GM19467 (cell line): ENCODE results near the gene CYP27B1.
A peak's percentile ranks its signal among the peaks of the same experiment; 100 is the strongest.
"Not testable (repeated sequence)": the region's sequence is repeated elsewhere in the genome, so short reads cannot be mapped to it uniquely, and the experiment has no call there.

ENCODE experiments used
- ATAC-seq: cut with Tn5 transposase; IDR thresholded peaks from one replicate; pipeline ENCODE4 v1.9.1; 2021; ENCODE audit warnings: mild to moderate bottlenecking, moderate library complexity; ENCODE audit not compliant: unreplicated experiment

CYP27B1 gene

DNA sequence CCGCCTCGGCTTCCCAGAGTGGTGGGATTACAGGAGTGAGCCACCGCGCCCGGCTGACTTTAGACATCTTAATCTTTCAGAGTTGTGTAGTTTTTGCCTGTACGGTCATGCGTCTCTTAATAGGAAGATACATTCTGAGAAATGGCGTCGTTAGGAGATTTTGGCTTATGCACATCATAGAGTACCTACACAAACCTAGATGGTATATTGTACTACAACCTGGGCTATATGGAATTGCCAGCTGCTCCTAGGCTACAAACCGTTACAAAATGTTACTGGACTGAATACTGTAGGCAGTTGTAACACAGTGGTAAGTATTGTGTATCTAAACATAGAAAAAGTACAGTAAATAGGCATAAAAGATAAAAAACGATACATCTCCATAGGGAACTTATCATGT lies 17.0 kb upstream of the CYP27B1 start:
- no peak for ATAC-seq

DNA sequence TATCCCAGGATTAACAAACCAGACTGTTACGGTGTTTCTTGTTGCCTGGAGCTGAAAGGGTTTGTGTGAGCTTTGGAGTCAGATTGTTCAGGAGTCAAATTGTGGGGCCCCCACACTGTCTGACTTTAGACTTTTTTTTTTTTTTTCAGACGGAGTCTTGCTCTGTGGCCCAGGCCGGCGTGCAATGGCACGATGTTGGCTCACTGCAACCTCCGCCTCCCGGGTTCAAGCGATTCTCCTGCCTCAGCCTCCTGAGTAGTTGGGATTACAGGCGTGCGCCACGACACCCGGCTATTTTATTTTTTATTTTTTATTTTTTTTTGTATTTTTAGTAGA lies 16.6 kb upstream of the CYP27B1 start:
- no peak for ATAC-seq

DNA sequence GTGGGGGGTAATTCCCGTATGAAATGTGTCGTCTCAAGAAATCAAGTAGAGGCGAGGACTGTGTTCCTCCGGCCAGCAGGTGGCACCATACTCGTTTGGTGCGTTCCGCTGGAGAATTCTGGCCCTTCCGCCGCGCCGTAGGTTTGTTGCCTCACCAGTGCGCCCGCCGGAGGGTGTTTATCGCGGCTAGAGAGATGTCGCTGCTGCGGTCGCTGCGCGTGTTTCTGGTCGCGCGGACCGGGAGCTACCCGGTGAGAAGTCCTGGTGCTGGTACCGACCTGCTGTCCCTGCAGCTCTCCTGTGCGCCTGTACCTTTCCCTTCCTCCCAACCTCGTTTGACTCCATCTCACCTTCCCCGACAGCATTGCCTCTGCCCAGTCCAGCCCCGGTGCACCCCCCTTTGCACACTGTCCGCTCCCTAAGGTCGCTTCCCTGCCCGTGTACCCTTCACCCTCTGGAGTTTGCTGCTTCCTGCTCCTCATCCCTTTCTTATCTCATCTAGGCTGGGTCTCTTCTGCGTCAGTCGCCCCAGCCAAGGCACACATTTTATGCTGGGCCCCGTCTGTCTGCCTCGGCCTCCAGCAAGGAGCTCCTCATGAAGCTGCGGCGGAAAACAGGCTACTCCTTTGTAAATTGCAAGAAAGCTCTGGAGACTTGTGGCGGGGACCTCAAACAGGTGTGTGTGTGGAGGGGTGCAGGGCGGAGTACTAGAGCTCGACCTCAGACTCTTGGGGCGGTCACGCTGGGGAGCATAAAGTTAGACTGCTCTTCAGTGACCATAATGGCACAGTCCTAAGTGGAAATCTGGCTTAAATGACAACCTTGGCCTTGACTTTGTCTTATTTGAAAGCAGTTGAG lies 16.0 kb upstream of the CYP27B1 start, which contains the start of gene TSFM:
Gene TSFM (plus strand): TSS at position 180 of the 858 bp plus-strand sequence. CDS start 15 bp downstream, at position 195.
- ATAC-seq, result peak; percentile 74

DNA sequence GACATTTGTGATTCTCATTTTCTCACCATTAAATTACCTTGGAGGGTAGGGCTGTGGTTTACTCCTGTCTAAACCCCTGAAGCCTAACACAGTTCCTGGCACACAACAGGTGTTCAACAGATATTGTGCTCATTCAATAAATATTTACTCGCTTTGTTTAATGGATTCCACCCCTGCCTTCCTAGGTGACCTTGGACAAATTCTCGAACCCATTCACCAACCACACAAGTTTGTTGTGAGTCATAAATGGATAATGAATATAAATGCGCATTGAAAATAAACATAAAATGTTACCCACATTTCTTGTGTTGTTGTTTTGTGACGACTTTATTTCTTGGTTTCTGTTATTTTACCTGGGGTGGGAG lies 15.3 kb upstream of the CYP27B1 start:
- ATAC-seq, result no peak

DNA sequence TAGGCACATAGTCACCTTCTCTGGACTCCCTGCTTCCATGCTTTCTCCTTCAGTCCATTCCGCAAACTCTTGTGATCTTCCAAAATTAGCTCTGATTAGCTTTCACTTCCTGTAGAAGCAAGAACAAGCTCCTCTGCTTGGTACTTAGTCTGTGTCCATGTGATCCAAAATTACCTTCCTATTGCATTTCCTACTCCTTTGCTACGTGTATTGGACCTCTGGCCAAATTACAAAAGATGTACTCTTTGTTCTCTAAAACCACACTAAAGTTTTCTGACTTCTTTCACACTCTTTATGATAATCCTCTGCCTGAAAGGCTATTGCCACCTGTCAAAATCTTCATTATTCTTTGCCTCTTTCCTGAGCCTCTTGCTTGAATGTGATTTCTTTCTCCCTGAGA lies 14.9 kb upstream of the CYP27B1 start:
- no peak for ATAC-seq

DNA sequence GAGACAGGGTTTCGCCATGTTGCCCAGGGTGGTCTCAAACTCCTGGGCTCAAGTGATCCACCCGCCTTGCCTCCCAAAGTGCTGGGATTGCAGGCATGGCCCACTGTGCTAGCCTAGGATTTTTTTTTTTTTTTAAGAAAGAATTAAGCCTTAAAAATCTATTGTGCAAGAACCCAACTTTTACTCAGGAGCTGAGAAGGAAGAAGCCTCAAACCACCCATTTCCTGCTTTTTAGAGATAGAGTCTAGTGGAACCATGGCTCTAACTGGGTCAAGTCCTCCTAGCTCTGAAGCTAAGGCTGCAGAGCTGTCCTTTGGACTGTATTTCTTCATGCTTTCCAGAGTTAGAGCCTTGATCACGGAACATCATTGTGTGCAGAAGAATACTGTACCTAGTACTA lies 14.4 kb upstream of the CYP27B1 start:
- ATAC-seq, result no peak

DNA sequence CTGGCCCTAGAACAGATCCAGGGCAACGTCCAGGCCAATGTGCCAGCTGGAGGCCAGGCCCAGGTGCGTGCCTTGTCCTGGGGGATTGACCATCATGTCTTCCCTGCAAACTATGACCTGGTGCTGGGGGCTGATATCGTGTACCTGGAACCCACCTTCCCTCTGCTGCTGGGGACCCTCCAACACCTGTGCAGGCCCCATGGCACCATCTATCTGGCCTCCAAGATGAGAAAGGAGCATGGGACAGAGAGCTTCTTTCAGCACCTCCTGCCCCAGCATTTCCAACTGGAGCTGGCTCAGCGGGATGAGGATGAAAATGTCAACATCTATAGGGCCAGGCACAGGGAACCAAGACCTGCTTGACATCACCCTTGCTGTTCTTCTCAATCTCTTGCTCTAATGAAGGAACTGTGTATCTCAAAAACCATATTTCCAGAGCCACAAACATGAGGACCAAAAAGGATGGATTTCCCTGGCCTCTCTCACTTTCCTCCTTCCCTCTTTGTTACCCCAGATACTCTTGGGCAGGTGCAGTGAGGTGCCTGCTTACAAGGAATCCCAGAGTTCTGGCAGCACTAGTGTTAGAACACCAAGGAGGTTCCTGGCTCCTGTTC lies 13.5 kb upstream of the CYP27B1 start:
- no peak for ATAC-seq

DNA sequence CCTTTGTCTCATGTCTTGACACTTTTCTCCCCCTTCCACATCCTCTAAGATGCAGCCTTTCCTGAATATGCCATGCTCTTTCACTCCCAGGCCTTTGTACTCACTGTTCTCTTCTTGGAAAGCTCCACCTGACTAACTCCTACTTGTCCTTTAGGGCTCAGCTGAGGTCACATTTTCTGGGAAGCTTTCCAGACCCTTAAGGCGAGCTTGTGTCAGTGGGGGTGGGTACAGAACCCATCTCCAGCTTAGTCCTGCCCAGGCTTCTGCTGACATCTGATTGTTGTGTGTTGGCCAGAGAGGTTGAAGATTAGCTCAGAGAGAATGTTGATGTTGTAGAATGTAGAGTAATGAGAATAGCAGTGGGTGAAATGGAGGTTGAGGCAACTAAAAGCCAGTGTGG lies 12.9 kb upstream of the CYP27B1 start:
- no peak for ATAC-seq

DNA sequence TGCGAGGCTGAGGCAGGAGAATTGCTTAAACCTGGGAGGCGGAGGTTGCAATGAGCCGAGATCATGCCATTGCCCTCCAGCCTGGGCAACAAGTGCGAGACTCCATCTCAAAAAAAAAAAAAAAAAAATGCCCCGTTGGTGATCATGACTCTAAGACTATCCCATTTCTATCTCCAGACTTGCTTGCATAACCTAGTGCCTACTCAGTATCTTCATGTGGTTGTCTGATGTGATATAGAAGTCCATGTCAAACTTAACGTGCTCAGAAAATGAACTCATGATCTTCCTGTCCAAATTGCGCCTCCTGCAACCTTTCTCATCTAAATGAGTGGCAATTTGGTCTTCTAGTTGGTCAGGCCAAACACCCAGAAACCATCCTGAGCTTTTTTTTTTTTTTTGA lies 11.0 kb upstream of the CYP27B1 start:
- no peak for ATAC-seq

DNA sequence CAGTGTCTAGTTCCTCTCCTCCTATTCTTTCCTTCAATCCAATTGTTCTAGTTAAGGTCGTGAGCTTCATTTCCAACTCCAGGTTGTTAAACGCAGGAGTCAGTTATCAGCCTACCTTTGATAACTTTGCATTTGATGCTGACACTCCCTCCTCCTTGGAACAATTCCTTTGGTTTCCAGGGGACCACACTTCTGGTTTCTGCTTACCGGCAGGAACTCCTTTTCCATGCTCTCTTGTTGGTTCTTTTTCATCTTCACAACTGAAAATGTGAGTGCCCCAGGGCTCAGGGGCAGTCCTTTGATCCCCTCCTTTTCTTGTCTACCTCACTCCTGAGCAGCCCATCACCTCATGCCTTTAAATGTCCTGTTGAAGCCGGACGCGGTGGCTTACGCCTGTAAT lies 10.5 kb upstream of the CYP27B1 start:
- no peak for ATAC-seq

DNA sequence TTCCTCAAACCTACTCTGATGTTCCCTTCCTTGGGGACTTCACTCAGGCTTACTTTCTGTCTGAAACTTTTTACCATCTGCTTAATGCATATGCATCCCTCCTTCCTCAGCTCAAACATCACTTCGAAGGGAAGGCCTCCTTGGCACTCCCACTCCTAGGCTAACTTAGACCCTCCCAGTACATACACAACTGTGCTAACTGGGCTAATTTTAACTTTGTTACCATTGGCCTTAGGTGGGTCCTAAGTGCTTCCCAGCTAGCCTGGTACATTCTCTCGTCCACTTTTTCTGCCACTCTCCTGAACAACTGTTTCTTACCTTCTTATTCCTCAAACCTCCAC lies 9.3 kb upstream of the CYP27B1 start:
- no peak for ATAC-seq

DNA sequence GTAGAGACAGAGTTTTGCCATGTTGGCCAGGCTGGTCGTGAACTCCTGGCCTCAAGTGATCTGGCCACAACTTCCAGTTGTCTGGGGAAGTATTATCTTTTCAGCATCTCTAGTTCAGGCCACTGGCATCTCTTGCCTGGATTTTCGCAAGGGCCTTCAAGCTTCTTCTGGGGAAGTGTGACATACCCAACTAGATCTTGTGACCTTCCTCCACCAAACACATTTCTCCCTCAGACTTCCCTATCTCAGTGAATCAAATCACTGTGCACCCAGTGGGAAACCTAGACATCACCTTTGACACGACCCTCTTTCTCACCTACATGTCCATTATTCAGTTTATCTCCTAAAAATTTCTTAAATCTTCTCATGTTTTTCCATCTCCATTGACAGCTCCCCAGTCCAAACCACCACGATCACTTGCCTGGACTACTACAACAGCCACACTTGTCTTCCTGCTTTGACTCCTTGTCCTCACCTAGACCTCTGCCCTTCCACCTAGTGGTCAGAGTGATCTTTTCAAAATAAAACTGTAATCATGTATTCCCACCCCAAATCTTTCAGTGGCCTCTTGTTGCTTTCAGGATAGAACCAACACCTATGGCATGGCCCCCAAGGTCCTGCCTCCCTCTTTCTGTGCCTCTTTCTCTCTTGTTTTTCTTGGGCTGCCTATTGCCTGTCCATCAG lies 8.8 kb upstream of the CYP27B1 start:
- ATAC-seq, result no peak

DNA sequence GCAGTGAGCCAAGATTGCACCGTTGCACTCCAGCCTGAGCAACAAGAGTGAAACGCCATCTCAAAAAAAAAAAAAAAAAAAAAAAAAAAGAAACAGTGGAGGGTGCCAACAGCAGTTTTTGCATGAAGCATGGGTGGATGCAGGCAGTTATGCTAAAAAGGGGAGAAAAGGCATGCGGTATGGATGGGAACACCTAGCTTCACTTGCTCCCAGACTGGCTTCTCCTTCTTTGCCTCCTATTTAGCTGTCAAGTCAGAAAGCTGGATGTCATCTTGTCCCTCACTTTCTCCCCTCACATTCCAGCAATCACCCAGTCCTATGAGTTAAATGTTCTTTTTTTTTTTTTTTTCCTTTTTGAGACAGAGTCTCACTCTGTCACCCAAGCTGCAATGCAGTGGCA lies 8.2 kb upstream of the CYP27B1 start:
- no peak for ATAC-seq

DNA sequence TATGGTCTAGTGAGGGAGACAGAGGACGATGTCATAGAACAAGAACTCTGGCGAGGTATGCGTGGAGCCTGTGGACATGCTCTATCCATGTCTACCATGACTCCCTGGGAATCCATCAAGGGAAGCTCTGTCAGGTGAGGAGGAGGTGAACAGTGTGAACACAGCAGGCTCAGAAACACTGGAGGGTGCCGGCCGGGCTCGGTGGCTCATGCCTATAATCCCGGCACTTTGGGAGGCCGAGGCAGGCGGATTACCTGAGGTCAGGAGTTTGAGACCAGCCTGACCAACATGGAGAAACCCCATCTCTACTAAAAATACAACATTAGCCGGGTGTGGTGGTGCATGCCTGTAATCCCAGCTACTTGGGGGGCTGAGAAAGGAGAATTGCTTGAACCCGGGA lies 7.8 kb upstream of the CYP27B1 start:
- ATAC-seq, result not testable (repeated sequence)

DNA sequence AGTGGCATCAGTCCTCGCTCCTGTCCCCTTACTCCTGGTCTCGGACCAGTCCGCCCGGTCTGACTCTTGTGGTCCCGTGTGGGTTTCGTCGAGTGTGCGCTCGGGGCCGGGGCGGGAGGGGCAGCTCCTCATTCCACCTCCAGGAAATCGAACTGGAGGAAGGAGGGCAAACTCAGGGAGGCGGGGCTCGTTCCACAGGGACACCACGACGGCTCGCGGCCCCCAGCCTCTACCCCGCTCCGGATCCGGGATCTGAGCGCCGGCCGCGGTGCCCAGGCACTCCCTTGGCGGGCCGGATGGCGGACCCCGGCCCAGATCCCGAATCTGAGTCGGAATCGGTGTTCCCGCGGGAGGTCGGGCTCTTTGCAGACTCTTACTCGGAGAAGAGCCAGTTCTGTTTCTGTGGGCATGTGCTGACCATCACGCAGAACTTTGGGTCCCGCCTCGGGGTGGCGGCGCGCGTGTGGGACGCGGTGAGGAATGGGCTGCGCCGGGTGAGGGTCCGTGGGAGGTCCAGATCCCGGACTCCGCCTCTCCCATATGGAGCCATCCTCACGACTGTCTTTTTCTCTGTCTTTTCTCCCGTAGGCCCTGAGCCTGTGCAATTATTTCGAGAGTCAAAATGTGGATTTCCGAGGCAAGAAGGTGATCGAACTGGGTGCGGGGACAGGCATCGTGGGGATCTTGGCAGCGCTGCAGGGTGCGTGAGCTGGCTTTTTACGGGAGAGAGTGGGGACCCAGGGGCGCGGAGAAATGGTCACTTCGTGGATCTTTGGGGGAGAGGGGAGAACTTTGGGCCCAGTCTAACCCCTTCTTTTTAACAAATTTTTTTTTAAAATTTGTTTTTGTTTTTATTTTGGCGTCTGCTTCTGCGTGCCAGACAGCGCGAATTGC lies 5.8 kb upstream of the CYP27B1 start, which contains the start of gene EEF1AKMT3:
Gene EEF1AKMT3 (plus strand): TSS at position 186 of the 894 bp plus-strand sequence. CDS start 111 bp downstream, at position 297.
- ATAC-seq, result no peak

DNA sequence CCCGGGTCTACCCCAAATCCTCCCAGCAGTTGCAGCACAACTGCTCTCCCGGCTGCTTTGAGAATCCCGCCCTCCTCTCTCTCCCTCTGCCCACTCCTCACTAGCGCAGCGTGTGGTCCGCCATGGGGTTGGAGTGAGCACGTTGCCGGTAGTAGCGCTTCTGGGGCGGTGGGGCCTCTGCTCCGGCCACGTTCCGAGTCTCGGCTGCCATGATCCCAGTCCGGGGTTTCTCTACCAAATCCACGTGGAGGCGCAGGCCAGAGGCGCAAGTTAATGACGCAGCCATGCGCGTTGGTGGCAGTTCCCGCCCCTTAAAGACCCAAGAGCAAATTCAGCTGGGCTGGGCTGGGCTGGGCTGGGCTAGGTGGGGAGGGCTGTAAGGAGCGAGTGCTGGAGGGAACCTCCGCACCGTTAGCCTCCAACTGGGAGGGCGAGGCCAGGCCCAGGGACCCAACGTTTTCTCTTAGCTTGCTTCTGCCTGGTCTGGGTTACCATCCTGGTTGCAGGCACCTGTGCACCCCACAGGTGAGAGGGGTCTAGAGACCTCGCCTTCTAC lies 5.1 kb upstream of the CYP27B1 start, which contains the start of gene METTL1:
Gene METTL1 (minus strand): TSS at position 233 of the 556 bp plus-strand sequence. CDS start 22 bp downstream, at position 211.
- ATAC-seq, result peak; percentile 82

DNA sequence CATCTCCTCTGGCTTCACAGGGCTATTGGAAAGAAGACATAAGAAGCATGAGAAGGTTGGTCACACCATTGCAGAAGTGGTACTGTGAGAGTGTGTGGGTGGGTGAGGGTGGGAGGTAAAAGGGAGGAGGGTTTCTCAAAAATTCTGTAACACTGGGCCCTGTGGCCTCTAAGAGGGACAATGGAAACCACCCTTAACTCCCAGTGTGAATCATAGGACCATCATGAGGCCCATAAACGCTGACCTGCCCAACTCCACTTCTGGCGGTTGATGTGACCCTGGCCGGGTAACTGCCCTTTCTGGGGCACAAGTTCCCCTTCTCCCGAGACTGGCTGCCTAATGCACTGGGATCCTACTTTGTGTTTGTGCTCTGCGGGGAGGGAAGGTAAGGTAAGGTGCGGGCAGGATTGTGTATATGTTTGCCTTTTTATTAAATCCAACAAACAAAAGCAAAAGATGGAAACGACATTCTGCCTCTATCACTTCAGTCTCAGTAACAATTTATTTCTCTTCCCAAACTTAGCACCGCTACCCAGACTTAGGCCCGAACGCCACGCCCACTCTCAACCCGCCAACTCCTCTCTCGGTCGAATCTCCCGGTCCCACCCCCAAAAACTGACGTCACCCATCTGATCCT lies 4.5 kb upstream of the CYP27B1 start:
- peak; percentile 58 for ATAC-seq

DNA sequence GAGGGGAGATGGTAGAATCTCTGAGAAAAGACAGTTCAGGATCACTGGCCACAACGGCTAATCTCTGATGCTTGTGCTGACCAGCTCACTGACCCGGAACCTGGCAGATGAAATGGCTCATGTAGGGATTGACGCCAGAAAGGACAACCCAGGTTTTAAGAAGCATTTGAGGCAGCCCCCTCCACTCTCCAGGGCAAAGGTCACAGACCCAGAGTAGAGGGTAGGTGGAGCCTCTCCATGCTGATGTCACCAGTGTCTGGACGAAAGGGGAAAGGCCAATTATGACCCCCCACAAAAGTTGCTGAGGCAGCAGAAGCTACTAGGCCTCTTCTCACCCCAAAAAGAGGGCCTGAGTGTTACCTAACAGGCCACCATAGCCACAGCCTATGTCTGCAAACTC lies 3.9 kb upstream of the CYP27B1 start:
- no peak for ATAC-seq

DNA sequence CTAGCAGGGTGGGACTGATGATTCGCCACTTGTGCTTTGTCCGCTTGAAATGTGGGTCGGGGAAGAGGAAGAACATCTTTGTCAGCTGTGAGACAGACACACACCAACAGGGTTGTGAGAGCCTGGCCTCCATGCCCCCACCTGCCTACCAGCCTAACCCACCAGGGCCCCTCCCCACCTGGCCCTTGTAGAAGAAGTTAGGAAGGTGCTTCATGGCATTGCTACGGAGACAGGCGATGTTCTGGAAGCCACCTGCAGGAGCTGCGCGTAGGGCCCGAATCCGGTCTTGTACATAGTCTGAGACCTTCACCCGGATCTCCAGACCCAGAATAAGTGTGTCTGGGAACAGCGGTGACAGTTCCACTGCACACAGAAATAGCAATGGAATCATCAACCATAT lies 2.7 kb upstream of the CYP27B1 start:
- ATAC-seq, result no peak

DNA sequence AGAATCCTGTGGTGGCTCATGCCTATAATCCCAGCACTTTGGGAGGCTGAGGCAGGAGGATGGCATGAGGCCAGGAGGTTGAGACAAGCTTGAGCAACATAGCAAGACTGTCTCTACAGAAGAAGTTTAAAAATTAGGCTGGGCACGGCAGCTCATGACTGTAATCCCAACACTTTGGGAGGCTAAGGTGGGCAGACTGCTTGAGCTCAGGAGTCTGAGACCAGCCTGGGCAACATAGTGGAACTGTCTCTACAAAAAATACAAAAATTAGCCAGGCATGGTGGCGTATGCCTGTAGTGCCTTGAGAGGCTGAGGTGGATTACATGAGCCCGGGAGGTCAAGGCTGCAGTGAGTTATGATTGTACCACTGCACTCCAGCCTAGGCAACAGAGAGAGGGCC lies 998 bp upstream of the CYP27B1 start:
- no peak for ATAC-seq
